ENCODE results near the gene NPTXR.
"Not testable (repeated sequence)": the region's sequence is repeated elsewhere in the genome, so short reads cannot be mapped to it uniquely, and the experiment has no call there.

Gene NPTXR

DNA sequence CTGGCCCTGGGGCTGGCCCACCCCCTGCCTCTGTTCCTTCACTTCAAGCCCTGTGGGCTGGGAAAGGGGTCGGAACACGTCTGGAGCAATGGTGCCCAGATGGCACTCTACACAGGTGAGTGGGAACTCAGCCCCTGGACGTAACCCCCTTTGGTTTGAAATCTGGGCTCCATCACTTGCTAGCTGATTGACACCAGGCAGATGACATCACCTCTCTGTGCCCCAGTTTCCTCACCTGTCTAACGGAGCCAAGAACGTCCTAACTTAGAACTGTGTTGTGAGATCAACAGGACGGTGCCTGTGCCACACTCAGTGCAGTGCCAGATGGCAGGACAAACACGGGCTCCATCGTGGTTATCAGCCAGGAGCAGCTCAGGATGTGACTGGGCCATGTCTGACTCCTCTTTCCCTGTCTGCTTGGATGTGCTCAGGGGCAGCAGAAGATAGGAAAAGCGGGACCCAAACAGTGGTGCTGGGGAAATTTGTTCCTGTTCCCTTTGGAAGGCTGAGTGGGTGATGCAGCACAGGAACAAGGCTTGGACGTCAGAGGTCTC lies 24.4 kb downstream of the NPTXR start:
- no peak overlapping the region for H3K4me3 ChIP-seq (ENCODE audit: low read depth, low read length)
- no peak for DNase-seq (ENCODE audit: low read depth)

DNA sequence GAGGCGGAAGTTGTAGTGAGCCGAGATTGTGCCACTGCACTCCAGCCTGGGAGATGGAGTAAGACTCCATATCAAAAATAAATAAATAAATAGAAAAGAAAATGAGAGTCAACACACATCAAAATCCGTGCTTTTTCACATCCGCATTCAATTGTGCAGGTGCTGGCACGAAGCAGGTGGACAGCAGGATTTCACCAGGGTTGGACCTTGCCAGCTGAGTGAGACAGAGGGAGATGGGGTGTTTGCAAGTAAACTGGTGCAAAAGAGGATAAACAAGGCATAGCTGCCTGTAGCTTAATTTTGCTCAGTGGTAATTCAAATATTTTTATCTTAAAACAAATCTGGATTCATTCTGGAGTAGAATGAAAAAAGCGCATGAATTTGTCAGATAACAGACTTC lies 26.6 kb downstream of the NPTXR start:
- DNase-seq (ENCODE audit: low read depth) = no peak
- no peak overlapping the region for H3K4me3 ChIP-seq (ENCODE audit: low read depth, low read length)

DNA sequence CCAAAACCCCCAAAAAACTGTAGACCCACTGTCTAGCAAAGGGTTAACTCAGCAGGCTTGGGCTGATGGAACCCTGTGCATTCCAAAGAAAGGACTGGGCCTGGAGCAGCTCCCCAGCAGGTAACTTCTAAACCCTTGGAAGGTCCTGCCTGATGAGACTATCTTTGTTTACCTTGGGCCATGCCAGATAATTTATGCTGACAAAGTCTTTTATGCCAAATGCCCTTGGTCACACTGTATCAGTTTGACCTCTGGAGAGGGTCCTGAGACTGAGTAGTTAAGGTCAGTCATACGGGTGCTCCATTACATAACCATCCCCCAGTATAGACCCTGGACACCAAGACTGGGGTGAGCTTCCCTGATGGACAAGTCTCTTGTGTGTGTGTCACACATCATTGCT lies 28.0 kb downstream of the NPTXR start:
- H3K4me3 ChIP-seq (ENCODE audit: low read depth, low read length) = no peak overlapping the region
- DNase-seq (ENCODE audit: low read depth) = no peak

DNA sequence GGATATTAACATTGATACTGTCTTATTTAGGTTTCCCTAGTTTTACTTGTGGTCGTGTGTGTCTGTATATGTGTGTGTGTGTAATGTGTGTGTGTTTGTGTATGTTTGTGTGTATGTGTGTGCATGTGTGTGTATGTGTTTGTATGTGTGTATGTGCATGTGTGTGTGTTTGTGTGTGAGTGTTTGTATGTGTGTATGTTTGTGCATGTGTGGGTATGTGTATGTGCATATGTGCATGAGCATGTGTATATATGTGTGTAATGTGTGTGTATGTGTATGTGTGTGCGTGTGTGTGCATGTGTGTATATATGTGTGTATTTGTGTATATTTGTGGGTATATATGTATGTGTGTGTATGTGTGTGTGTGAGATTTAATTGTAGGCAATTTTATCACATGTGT lies 32.6 kb downstream of the NPTXR start:
- no peak overlapping the region for H3K4me3 ChIP-seq (ENCODE audit: low read depth, low read length)
- no peak for DNase-seq (ENCODE audit: low read depth)

DNA sequence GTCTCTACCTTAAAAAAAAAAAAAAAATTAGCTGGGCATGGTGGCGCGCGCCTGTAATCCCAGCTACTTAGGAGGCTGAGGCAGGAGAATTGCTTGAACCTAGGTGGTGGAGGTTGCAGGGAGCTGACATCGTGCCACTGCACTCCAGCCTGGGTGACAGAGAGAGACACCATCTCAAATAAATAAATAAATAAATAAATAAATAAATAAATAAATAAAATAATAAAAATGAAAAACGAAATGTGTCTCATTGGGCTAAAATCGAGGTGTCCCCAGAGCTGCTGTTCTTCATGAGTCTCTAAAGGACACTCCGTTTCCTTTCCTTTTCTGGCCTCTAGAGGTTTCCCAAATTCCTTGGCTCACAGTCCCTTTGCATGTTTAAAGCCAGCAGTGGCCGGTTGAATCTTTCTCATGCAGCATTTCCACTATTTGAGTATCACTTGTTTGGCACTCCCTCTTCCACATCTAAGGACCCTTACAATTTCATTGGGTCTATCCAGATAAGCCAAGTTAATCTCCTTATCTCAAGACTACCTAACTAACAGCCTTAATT lies 38.7 kb downstream of the NPTXR start:
- H3K4me3 ChIP-seq (ENCODE audit: low read depth, low read length); DNase-seq (ENCODE audit: low read depth): not testable (repeated sequence)

DNA sequence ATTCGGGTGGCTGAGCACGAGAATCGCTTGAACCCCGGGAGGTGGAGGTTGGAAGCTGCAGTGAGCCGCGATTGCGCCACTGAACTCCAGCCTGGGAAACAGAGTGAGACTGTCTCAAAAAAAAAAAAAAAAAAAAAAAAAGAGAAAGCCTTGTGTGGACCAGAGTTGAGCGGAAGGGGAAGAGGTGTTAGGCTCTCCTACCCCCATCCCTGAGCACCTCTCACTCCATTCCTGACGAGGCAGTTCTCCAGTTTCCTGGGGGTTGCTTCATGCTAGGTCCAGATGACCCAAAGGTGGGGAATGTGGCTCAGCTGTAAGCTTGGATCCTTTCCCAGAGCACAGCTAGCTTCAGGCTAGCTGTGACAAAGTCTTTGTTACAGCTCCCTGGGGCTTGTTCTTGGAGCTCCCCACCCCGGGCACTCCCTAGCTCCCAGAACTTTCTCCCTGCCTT lies 41.1 kb downstream of the NPTXR start:
- no peak overlapping the region for H3K4me3 ChIP-seq (ENCODE audit: low read depth, low read length)
- peak; percentile 79 for DNase-seq (ENCODE audit: low read depth)

DNA sequence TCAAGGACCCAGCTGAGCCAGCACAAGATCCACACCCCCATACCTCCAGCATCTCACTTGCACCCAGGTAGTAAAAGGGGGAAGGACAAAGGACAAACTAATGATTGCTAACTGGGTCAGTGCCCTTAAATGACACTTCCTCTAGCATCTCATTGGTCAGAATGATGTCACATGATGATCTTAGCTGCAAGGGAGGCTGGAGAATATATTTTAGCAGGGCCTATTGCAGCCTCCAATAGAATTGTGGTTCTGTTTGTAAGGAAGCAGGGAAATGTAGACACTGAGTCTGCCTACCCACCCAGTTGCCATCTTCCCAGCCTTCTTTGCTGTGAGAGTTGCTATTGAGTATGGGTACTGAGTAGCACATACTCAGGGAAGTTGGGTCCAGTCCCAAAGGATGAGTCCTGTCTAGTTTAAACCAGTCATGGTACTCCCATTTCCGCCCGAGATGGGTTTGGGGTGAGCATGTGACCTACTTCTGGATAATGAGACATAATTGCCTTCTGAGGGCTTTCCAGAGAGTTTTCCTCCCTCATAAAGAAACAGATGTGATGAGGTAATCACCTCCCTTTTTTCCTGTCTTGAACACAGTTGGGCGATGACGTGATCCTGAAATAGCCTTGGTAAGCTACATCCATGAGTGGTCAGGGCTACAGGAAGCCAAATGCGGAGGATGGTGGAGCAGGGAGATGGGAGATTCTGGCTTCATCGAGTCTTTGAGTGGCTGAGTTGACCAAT lies 44.4 kb downstream of the NPTXR start:
- DNase-seq (ENCODE audit: low read depth) = peak; percentile 36
- no peak overlapping the region for H3K4me3 ChIP-seq (ENCODE audit: low read depth, low read length)

DNA sequence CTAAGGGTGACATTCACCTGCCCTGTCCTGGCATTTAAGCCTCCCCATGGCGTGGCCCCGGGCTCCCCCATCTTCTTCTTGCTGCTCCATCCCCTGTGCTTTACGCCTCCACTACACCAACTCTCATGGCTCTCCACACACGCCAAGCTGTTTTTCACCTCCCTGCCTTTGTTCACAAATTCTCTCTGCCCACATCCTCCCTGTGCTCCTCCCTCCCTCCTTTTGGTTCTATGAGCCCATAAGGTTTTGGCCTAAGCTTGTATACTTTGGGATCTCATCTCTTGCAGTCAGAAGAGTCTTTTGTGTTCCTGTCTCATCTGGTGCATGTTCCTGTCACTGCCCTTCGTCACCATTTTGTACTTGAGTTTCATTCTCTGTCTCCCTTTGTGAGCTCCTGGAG lies 45.3 kb downstream of the NPTXR start:
- no peak for DNase-seq (ENCODE audit: low read depth)
- H3K4me3 ChIP-seq (ENCODE audit: low read depth, low read length) = no peak overlapping the region

DNA sequence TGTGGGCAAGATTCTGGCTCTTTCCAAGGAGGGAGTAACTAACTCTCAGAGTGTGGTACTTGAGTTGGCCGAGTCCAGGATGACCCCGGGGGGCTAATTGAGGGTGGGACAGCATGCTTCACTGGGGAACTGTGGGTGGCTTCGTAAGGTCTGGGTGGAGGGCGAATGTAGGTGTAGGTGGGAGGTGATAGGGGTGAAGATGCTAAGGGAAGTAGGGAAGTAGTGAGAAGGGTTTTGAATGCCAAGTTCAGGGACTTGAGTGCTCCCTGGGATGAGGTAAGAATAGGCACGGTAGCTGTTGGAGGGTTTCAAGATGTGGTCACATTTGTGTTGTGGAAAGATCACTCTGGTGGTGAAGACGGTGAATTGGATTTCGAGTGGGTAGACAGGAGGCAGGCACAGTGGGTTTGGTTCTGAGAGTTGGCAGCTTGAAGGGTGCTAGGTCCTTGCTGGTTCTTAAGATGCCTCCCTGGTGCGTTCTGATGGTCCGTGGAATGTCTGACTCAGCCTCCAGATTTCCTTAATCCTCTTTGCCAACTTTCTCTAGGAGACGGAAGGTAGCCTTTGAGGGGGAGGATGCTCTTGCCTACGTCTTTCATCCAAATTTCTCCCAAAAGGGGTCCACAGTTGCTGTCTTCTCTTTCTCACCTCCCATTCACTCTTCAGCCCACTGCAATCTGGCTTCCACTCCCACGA lies 47.4 kb downstream of the NPTXR start:
- no peak overlapping the region for H3K4me3 ChIP-seq (ENCODE audit: low read depth, low read length)
- no peak for DNase-seq (ENCODE audit: low read depth)

DNA sequence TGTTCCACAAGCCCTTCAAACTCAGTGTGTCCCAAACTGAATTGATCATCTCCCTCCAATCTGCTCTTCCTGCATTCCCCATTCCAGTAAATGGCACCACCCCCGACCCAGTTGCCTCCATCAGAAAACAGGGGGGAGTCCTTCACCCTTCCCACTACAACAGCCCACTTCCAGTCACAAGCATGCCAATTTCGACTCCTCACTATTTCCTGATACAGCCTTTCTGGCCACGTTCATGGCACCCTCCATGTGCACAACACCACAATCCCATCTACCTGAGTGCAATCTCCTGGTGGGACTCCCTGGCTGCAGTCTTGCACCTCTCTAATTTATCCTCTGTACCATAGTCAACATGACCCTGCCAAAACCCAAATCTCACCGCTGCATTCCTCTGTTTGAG lies 48.3 kb downstream of the NPTXR start:
- DNase-seq (ENCODE audit: low read depth) = no peak
- H3K4me3 ChIP-seq (ENCODE audit: low read depth, low read length) = no peak overlapping the region

DNA sequence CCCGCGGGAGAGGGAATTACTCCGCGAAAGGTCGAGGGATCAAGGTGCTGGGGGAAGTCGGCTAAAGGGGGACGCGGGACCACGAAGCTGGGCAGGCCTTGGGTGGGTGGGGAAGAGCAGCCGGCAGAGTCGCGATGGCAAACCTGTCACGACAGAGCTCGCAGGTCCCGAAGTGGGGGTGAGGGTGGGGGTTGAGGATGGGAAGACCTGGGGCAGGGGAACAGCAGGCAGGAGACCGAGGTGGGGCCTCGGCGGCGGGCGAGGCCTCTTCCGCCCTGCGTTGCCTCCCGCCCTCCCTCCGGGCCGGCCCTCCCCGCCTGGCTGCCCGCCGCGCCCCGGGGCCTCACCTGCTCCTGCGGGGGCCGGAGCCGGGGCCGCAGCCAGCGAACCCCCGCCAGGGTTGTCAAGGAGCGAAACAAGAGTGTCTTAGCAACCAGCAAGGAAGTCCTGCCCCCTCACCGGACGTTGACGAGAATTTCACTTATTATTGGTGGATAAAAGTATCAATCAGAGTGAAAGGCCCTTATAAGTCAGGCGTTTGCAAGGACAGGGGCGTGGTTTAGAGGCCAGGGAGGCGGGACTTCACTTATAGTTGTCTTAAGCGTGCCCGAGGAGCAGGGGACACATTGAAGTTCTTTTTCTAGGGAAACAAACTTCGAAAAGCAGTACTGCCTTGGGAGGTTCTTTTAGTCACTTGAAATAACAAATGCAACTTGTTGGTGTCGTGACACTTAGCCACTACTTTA lies 49.9 kb downstream of the NPTXR start, which contains the start of gene DNAL4:
Gene DNAL4 (minus strand): TSS at position 423 of the 746 bp plus-strand sequence. CDS start 11,412 bp downstream, outside the sequence.
- H3K4me3 ChIP-seq (ENCODE audit: low read depth, low read length) = peak within 1 kb of the TSS; percentile 75
- peak; percentile 90 for DNase-seq (ENCODE audit: low read depth)

DNA sequence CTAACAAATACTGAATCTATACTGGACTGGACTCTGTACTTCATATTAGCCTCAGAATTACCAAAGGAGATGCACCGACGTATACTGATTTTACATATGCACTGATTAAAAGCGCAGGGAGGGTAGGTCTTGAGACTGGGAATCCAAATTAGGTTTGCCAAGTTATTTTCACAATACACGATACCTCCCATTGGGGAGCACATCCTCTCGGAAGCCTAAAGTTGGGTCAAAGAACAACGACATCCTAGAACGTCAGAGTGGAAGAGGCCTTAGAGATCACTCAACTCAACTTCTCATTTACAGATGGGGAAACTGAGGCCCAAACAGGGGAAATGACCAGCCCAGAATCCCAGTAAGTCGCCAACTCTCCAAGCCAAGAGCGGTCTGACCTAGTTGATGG lies 50.5 kb downstream of the NPTXR start:
- no peak for DNase-seq (ENCODE audit: low read depth)
- peak overlapping the region; percentile 75 for H3K4me3 ChIP-seq (ENCODE audit: low read depth, low read length)

DNA sequence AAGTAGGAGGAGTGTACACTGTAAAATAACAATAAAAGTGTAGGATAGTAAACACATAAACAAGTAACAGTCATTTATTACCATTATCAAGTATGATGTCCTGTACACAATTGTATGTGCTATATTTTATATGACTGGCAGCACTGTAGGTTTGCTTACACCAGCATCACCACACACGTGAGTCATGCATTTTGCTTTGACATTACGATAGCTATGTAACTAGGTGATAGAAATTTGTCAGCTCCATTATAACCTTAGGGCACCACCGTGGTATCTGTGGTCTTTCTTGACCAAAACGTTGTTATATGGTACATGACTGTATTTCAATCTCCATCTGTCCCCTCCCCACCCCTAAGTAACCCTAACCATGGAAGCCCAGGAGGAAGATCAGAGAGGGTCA lies 51.0 kb downstream of the NPTXR start:
- DNase-seq (ENCODE audit: low read depth) = no peak
- H3K4me3 ChIP-seq (ENCODE audit: low read depth, low read length) = peak overlapping the region; percentile 75

DNA sequence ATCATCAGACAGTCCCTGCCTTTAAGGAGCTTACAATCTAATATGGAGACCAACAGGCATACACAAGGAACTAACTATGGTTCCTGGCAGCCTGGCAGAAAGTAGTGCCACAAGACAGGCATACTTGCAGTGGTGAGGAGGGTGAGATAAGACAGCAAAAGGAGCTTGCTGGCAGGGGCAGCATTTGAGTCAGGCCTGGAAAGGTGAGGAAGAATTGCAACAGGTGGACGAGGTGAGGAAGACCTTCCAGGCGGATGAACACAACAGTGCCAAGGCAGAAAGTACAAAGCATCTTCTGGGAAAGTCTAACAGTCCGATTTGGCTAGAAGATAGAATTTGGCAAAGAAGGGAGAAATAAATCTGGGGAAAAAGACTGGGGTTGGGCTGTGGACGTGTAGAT lies 54.2 kb downstream of the NPTXR start:
- H3K4me3 ChIP-seq (ENCODE audit: low read depth, low read length) = no peak overlapping the region
- DNase-seq (ENCODE audit: low read depth) = no peak

DNA sequence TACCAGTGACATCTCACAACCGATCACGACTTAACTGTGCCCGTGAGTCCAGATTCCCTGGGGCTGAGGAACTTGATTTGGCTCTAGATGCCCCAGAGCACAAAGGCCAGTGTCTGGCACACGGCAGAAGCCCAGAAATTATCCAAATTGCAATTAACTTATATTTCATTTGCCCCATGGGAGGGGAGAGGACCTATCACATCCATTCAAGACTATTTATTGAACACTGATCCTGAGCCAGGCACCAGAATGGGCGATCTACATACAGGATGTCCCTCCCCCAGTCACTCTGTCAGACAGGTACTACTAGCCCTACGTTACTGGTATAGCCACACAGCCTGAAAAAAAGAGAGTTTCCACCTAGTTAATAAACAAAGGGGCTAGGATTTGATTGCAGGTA lies 55.0 kb downstream of the NPTXR start:
- H3K4me3 ChIP-seq (ENCODE audit: low read depth, low read length) = no peak overlapping the region
- DNase-seq (ENCODE audit: low read depth) = no peak

DNA sequence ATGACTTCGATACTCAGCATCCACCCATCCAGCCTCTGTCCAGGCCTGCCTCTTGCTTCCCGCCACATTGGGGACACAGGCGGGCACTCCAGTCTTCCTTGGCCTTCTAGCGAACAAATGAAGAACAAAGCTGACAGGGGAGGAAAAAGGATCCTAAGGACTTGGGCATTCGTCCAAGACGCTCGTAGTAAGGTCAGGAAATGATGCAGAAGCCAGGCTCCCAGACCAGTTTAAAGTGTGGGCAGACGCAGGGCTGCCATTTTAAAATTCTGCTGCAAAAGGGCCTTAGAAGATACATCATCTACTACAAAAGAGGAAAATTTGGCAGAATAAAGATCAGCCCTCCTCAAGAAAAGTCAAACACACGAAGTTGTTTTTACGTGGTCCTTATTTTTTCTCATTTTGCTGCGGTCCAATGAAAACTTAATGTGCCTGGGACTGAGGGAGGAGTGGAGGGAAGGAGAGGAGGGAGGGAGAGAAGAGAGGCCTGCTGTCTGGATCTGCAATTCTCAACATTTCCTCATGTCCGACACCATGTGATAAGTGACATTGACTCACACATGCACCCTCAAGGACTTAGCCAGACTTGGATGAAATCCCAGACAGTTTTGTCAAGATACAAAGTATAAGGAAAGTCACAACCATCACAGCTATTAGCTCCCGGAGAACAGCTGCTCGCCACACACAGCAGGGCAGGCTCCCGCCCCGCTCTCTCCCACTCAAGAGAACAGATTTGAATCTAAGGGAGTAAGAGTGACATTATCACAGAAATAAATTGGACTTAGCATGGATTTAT lies 55.6 kb downstream of the NPTXR start:
- DNase-seq (ENCODE audit: low read depth) = peak; percentile 76
- no peak overlapping the region for H3K4me3 ChIP-seq (ENCODE audit: low read depth, low read length)

DNA sequence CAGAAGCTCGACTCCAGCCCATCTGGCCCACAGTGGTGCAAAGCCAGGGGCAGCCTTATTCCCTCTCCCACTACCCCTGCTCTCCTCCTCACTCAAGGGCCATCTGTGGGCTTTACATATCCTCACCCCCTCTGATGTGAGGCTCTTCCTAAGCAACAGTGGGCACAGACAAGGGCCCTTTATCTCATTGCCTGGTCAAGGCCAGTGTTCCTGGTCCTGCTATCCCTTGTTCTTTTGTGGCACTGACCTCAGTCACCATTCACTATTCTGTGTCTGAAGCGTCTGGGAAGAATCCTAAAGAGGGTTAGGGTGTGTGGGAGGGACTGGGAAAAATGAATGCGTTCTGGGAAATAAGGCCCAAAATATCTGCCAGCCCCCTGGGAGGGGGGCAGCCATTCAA lies 57.2 kb downstream of the NPTXR start:
- H3K4me3 ChIP-seq (ENCODE audit: low read depth, low read length) = no peak overlapping the region
- no peak for DNase-seq (ENCODE audit: low read depth)

DNA sequence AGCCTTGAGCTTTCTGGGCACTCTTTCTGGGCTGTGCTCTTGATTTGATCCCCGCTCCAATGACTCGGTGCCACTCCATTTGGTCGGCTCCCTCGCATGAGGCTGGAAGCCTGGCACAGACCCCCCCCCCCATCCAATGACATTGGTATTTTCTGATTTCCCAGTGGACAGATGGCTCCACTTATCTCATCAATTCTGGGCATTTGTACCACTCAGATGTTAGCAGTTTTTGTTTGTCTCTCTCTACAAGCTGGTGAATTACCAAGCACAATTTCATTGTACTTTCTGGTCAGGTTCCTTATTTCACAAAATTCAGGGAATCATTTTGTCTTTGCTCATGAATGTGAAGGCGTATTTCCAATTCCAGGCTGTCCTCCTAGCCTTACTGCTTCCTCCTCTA lies 59.0 kb downstream of the NPTXR start:
- H3K4me3 ChIP-seq (ENCODE audit: low read depth, low read length) = no peak overlapping the region
- DNase-seq (ENCODE audit: low read depth) = no peak

DNA sequence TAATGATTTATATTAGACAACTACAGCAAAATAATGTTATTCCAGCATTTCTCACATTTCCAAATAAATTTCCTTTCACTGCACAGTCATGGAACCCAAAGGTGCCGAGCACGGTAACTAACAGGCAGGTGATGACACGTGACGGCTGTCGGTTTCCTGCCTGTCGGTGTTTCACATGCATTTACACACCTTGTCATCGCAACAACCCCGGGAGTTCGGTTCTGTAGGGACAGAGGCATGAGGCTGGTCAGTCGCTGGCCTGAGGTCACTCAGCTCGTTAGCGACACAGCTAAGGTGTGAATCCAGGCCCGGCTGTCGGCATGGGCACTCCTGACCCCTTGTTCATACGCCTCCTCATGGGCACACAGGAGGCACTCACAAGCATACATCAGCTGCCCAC lies 59.8 kb downstream of the NPTXR start:
- no peak overlapping the region for H3K4me3 ChIP-seq (ENCODE audit: low read depth, low read length)
- no peak for DNase-seq (ENCODE audit: low read depth)
